HepG2 (cell line): ENCODE measurements around the gene FGFR4. TPM values are rescaled to one million over a fixed set of nuclear protein-coding genes. Genes with fewer than 3 reads are reported as not detected.

ENCODE experiments used
- AGO2 ChIP-seq: fragments of 200-400 bp; formaldehyde crosslinking; optimal IDR thresholded peaks from 2 replicates; pipeline ENCODE3; 2017; ENCODE audit warnings: mild to moderate bottlenecking, low read depth, low read length, moderate library complexity
- ATM ChIP-seq: fragments of 450-650 bp; IDR thresholded peaks from 2 replicates; pipeline ENCODE4 v1.7.1; 2017; ENCODE audit warnings: mild to moderate bottlenecking, borderline replicate concordance
- BCL6 ChIP-seq: IDR thresholded peaks from 2 replicates; pipeline ENCODE4 v1.6.1; 2016; ENCODE audit warnings: missing genetic modification reagents, missing compliant biosample characterization
- KIAA2018 ChIP-seq: sonication (generic); formaldehyde crosslinking; IDR thresholded peaks from 2 replicates; pipeline ENCODE4 v1.5.0; 2020; ENCODE audit warnings: mild to moderate bottlenecking, missing genetic modification reagents, borderline replicate concordance
- KLF15 ChIP-seq: sonication (generic); formaldehyde crosslinking; IDR thresholded peaks from 2 replicates; pipeline ENCODE4 v1.8.1; 2023; ENCODE audit warnings: borderline replicate concordance, mild to moderate bottlenecking, inconsistent platforms, missing genetic modification reagents, mixed read lengths
- KLF9 ChIP-seq: IDR thresholded peaks from 2 replicates; pipeline ENCODE4 v1.6.1; 2016; ENCODE audit warnings: low read depth
- RAD21 ChIP-seq: fragments of 450-650 bp; formaldehyde crosslinking; IDR thresholded peaks from 2 replicates; pipeline ENCODE4 v1.5.0; 2020; ENCODE audit warnings: mild to moderate bottlenecking
- ZNF335 ChIP-seq: sonication (generic); formaldehyde crosslinking; IDR thresholded peaks from 2 replicates; pipeline ENCODE4 v1.4.0; 2020; ENCODE audit warnings: missing genetic modification reagents
- ZNF660 ChIP-seq: sonication (generic); formaldehyde crosslinking; IDR thresholded peaks from 2 replicates; pipeline ENCODE4 v1.5.1; 2020; ENCODE audit warnings: mild to moderate bottlenecking, low read depth, missing genetic modification reagents, borderline replicate concordance
- ZNF687 ChIP-seq: sonication (generic); formaldehyde crosslinking; IDR thresholded peaks from 2 replicates; pipeline ENCODE4 v1.5.1; 2020; ENCODE audit warnings: mild to moderate bottlenecking, missing genetic modification reagents, moderate library complexity
- polyA plus RNA-seq, 8 experiments: library from polyadenylated mRNA; depleted of rRNA in 3 of 8; stranded (reverse) in 7 of 8; unstranded in 1 of 8; fragments of >200 nt; fragmentation: Illumina TruSeq in 4 of 8; extraction: Trizol in 4 of 8; gene quantifications; 2 replicates each; pipeline versions ENCODE4 v1.2.1 to v1.2.3, GENCODE V29; 2011 to 2016; ENCODE audit warnings: low read depth in 4 of 8, missing spikeins in 1 of 8, mixed read lengths in 1 of 8; ENCODE audit not compliant: insufficient read depth in 1 of 8
- total RNA-seq, 5 experiments: library from RNA; depleted of rRNA; stranded (reverse); fragments of >200 nt; fragmentation: Illumina TruSeq; extraction: Trizol; gene quantifications; 2 replicates each; pipeline ENCODE4 v1.2.3, GENCODE V29; 2016; ENCODE audit warnings: low read depth in 1 of 5

FGFR4 gene
- total and polyA plus RNA-seq, 2 of the 13 experiments (the other 11 are each of a cell fraction or from before 2014, with no cell fraction given): 129 to 219 TPM

- TF ChIP-seq KIAA2018 (no peak), BCL6 (CRISPR knock-in tag) (no peak), ZNF687 (CRISPR knock-in tag) (peak; percentile 64), ATM (no peak), KLF15 (CRISPR knock-in tag) (no peak), AGO2 (peak; percentile 90), ZNF660 (CRISPR knock-in tag) (no peak), ZNF335 (CRISPR knock-in tag) (no peak), RAD21 (CRISPR knock-in tag) (no peak), KLF9 (CRISPR knock-in tag) (no peak)
These were observed 9.7 kb downstream of the FGFR4 start (continued) for GRCh38 chr5:177096162-177097015.
